ENCODE measurements around the gene LSM14B.
A peak's percentile ranks its signal among the peaks of the same experiment; 100 is the strongest.
"Not testable (repeated sequence)": the region's sequence is repeated elsewhere in the genome, so short reads cannot be mapped to it uniquely, and the experiment has no call there.

Gene LSM14B

DNA sequence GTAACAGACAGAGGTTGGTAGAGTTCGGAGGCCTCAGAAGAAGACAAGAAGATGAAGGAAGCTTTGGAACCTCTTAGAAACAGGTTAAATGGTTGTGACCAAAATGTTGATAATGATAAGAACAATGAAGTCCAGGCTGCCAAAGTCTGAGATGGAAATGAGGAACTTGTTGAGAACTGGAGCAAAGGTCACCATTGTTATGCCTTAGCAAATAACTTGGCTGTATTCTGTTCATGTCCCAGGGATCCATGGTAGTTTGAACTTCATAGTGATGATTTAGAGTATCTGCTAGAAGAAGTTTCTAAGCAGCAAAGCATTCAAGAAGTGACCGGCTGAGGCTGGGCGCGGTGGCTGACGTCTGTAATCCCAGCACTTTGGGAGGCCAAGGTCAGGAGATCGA, 11.1 kb upstream of the LSM14B start:
- Histone ChIP-seq H3K27ac (ENCODE audit: insufficient read depth in 1 of 2, low read depth in 1 of 2, low read length in 2 of 2, poor library complexity in 1 of 2, severe bottlenecking in 2 of 2) (no peak overlapping the region), H3K4me1 (ENCODE audit: control extremely low read depth in 1 of 4, control insufficient read depth in 4 of 4, insufficient read depth in 4 of 4, low read length in 3 of 4) (no peaks in the 10 kb centered on the region), H3K36me3 (ENCODE audit: control insufficient read depth in 4 of 4, insufficient read depth in 4 of 4, low read length in 3 of 4) (no peaks in the 10 kb centered on the region), H3K4me3 (ENCODE audit: control insufficient read depth in 1 of 7, extremely low read depth in 1 of 7, insufficient read depth in 4 of 7, low read depth in 2 of 7, low read length in 6 of 7) (no peak overlapping the region), H3K9me3 (ENCODE audit: control extremely low read depth in 1 of 5, control insufficient read depth in 4 of 5, insufficient read depth in 2 of 5, low read depth in 1 of 5, low read length in 4 of 5) (peaks cover 2 to 62% (median 30%) of the 10 kb centered on the region in 5 experiments), H3K27me3 (replicated peaks in 2 of 5; ENCODE audit: control insufficient read depth in 4 of 5, insufficient read depth in 5 of 5, low read length in 4 of 5) (peaks cover 0 to 3% (median 0%) of the 10 kb centered on the region in 5 experiments)
- 97% methylated on average over 5 of the region's 6 CpGs for WGBS (ENCODE audit: insufficient coverage)
- ChIA-PET CTCF (interaction anchor here (1.2 kb wide), 1 partner anchor 10 kb away, joined by 3 read pairs; no protein-coding TSS in a partner anchor), POLR2A (no interaction called here)
- DNase-seq: peak in 2 of 3 donors; percentile 22 to 52

DNA sequence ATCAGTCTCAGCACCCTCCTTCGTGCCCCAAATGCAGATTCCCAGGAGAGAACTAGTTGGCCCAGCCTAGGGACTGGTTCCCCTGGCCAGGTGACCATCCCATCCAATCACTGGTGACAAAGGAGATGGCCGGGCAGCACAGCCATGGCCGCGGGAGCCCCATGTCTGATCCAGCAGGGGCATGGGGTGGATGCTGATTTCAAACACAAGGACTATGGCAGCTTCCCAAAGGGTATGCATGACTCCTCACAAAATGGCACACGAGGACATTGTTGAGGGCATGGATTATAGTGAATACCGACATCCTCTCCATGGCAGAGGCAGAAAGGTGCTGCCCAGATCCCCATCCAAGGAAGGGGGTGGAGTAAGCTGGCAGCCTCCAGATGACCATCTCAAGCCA, 9.9 kb upstream of the LSM14B start:
- H3K4me1 ChIP-seq (ENCODE audit: control extremely low read depth in 1 of 4, control insufficient read depth in 4 of 4, insufficient read depth in 4 of 4, low read length in 3 of 4): peaks cover 0 to 9% (median 7%) of the 10 kb centered on the region in 4 experiments
- POLR2A ChIA-PET: no interaction called here
- CTCF ChIA-PET: interaction anchor here (1.2 to 1.4 kb wide), 3 partner anchors 9 to 11 kb away, joined by 3 to 7 read pairs (median 6); no protein-coding TSS in a partner anchor
- no peak for DNase-seq
- no peak overlapping the region for H3K4me3 ChIP-seq (ENCODE audit: control insufficient read depth in 1 of 7, extremely low read depth in 1 of 7, insufficient read depth in 4 of 7, low read depth in 2 of 7, low read length in 6 of 7)
- peaks cover 0 to 3% (median 0%) of the 10 kb centered on the region in 5 experiments for H3K27me3 ChIP-seq (replicated peaks in 2 of 5; ENCODE audit: control insufficient read depth in 4 of 5, insufficient read depth in 5 of 5, low read length in 4 of 5)
- peaks cover 2 to 55% (median 22%) of the 10 kb centered on the region in 5 experiments for H3K9me3 ChIP-seq (ENCODE audit: control extremely low read depth in 1 of 5, control insufficient read depth in 4 of 5, insufficient read depth in 2 of 5, low read depth in 1 of 5, low read length in 4 of 5)
- no peaks in the 10 kb centered on the region for H3K36me3 ChIP-seq (ENCODE audit: control insufficient read depth in 4 of 4, insufficient read depth in 4 of 4, low read length in 3 of 4)
- 96% methylated on average over 6 of the region's 6 CpGs for WGBS (ENCODE audit: insufficient coverage)
- no peak overlapping the region for H3K27ac ChIP-seq (ENCODE audit: insufficient read depth in 1 of 2, low read depth in 1 of 2, low read length in 2 of 2, poor library complexity in 1 of 2, severe bottlenecking in 2 of 2)

DNA sequence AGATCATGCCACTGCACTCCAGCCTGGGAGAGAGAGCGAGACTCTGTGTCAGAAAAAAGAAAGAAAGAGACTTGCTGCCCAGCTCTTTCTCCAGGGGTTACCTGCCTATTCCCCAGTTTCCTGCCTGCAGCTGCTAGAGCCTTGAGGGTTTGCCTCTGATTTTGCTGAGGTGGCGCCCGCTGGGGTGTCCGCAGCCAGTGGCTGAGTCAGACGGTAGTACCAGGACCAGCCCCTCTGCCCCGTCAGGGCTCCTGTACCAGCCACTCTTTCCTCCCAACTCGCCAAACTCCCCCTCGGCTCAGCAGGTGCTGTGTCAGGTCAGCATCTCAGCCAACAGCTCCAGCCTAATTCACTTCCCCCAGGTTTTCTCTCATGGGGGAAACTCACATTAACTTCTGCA, 7.4 kb upstream of the LSM14B start:
- 52% methylated on average over 8 of the region's 8 CpGs for WGBS (ENCODE audit: insufficient coverage)
- CTCF ChIA-PET: interaction anchor here (1.3 kb wide), 1 partner anchor 12 kb away, joined by 3 read pairs; no protein-coding TSS in a partner anchor
- Histone ChIP-seq H3K4me1 (ENCODE audit: control extremely low read depth in 1 of 4, control insufficient read depth in 4 of 4, insufficient read depth in 4 of 4, low read length in 3 of 4) (peaks cover 0 to 32% (median 19%) of the 10 kb centered on the region in 4 experiments), H3K27me3 (replicated peaks in 2 of 5; ENCODE audit: control insufficient read depth in 4 of 5, insufficient read depth in 5 of 5, low read length in 4 of 5) (peaks cover 0 to 3% (median 0%) of the 10 kb centered on the region in 5 experiments), H3K4me3 (ENCODE audit: control insufficient read depth in 1 of 7, extremely low read depth in 1 of 7, insufficient read depth in 4 of 7, low read depth in 2 of 7, low read length in 6 of 7) (no peak overlapping the region), H3K36me3 (ENCODE audit: control insufficient read depth in 4 of 4, insufficient read depth in 4 of 4, low read length in 3 of 4) (no peaks in the 10 kb centered on the region), H3K27ac (ENCODE audit: insufficient read depth in 1 of 2, low read depth in 1 of 2, low read length in 2 of 2, poor library complexity in 1 of 2, severe bottlenecking in 2 of 2) (no peak overlapping the region), H3K9me3 (ENCODE audit: control extremely low read depth in 1 of 5, control insufficient read depth in 4 of 5, insufficient read depth in 2 of 5, low read depth in 1 of 5, low read length in 4 of 5) (peaks cover 0 to 36% (median 12%) of the 10 kb centered on the region in 5 experiments)
- DNase-seq: no peak
- POLR2A ChIA-PET: no interaction called here

DNA sequence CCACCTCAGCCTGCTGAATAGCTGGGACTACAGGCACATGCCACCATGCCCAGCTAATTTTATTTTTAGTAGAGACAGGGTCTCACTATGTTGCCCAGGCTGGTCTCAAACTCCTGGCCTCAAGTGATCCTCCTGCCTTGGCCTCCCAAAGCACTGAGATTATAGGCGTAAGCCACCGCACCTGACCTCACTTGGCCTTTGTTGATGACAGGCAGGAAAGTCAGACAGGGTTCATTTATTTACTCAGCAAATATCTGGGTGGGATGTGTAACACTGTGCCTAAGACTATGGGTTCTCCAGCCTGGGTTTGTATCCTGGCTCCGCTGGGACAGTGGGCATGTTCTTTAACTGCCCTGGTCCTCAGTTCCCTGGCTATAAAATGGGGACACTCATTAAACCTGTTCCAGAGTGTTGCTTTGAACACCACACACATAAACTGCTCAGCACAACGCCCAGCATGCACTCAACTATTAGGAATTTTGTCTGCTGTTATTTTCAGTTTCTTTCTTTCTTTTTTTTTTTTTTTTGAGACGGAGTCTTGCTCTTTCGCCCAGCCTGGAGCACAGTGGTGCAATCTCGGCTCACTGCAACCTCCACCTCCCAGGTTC, 6.4 kb upstream of the LSM14B start:
- H3K27ac ChIP-seq (ENCODE audit: insufficient read depth in 1 of 2, low read depth in 1 of 2, low read length in 2 of 2, poor library complexity in 1 of 2, severe bottlenecking in 2 of 2); DNase-seq; H3K4me3 ChIP-seq (ENCODE audit: control insufficient read depth in 1 of 7, extremely low read depth in 1 of 7, insufficient read depth in 4 of 7, low read depth in 2 of 7, low read length in 6 of 7); H3K36me3 ChIP-seq (ENCODE audit: control insufficient read depth in 4 of 4, insufficient read depth in 4 of 4, low read length in 3 of 4); POLR2A ChIA-PET; H3K27me3 ChIP-seq (replicated peaks in 2 of 5; ENCODE audit: control insufficient read depth in 4 of 5, insufficient read depth in 5 of 5, low read length in 4 of 5): not testable (repeated sequence)
- Histone ChIP-seq H3K4me1 (ENCODE audit: control extremely low read depth in 1 of 4, control insufficient read depth in 4 of 4, insufficient read depth in 4 of 4, low read length in 3 of 4) (peaks cover 0 to 41% (median 20%) of the 10 kb centered on the region in 4 experiments), H3K9me3 (ENCODE audit: control extremely low read depth in 1 of 5, control insufficient read depth in 4 of 5, insufficient read depth in 2 of 5, low read depth in 1 of 5, low read length in 4 of 5) (peaks cover 0 to 29% (median 8%) of the 10 kb centered on the region in 5 experiments)
- CTCF ChIA-PET: interaction anchor here (0.9 kb wide), 1 partner anchor 90 kb away, joined by 3 read pairs; no protein-coding TSS in a partner anchor
- WGBS (ENCODE audit: insufficient coverage): 90% methylated on average over 2 of the region's 7 CpGs

DNA sequence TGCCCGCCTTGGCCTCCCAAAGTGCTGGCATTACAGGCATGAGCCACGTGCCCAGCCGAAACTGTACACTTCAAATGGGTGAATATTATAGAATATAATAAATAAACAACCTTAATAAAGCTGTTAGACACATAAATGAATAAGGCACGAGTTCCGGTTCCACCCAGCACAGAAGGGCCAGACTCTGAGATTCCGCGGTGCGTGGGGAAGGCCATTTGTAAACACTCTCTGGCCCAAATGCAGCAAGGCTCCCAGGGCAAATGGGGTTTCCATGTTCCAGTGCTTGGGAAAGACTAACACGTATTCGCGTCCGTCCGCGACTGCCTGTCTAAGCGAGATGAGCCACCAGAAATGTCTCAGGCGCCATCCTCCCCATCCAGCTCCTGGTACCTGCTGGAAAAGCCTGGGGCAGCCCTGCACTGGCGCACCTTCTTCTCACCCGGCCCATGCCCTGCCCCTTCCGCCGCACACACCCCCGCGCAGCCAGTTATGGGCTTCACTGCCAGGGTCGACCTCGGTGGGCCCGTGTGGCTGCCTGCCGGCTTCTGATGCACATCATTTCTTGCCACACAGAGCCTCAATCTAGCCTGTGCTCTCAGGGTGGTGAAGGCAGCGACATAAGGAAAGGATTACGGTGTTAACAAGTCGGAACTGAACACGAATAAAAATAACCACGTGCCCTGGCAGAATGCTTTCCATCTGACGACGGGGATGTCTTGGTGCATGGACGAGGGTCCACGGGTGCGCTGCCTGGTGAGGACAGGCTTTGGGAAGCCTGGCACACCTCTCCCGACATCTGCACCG, 5.5 kb upstream of the LSM14B start:
- no peak overlapping the region for H3K4me3 ChIP-seq (ENCODE audit: control insufficient read depth in 1 of 7, extremely low read depth in 1 of 7, insufficient read depth in 4 of 7, low read depth in 2 of 7, low read length in 6 of 7)
- peaks cover 0 to 3% (median 0%) of the 10 kb centered on the region in 5 experiments for H3K27me3 ChIP-seq (replicated peaks in 2 of 5; ENCODE audit: control insufficient read depth in 4 of 5, insufficient read depth in 5 of 5, low read length in 4 of 5)
- H3K36me3 ChIP-seq (ENCODE audit: control insufficient read depth in 4 of 4, insufficient read depth in 4 of 4, low read length in 3 of 4): no peaks in the 10 kb centered on the region
- peaks cover 0 to 48% (median 23%) of the 10 kb centered on the region in 4 experiments for H3K4me1 ChIP-seq (ENCODE audit: control extremely low read depth in 1 of 4, control insufficient read depth in 4 of 4, insufficient read depth in 4 of 4, low read length in 3 of 4)
- 93% methylated on average over 34 of the region's 38 CpGs for WGBS (ENCODE audit: insufficient coverage)
- no peak for DNase-seq
- ChIA-PET CTCF (no interaction called here), POLR2A (no interaction called here)
- H3K27ac ChIP-seq (ENCODE audit: insufficient read depth in 1 of 2, low read depth in 1 of 2, low read length in 2 of 2, poor library complexity in 1 of 2, severe bottlenecking in 2 of 2): no peak overlapping the region
- peaks cover 0 to 26% (median 8%) of the 10 kb centered on the region in 5 experiments for H3K9me3 ChIP-seq (ENCODE audit: control extremely low read depth in 1 of 5, control insufficient read depth in 4 of 5, insufficient read depth in 2 of 5, low read depth in 1 of 5, low read length in 4 of 5)

DNA sequence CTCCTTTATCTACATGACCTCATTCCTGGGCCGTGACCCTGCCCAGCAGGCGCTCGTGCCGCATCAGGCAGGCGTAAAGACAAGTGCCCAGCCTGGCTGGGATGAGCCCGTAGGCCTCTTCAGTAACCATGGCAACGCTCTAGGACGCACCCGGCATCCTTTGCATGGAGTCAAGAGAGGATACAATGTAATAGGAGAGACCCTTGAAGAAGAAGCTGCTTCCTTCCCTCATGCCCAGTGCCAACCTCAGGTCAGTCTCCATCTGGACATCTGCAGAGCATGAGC, 5.0 kb upstream of the LSM14B start:
- H3K36me3 ChIP-seq (ENCODE audit: control insufficient read depth in 4 of 4, insufficient read depth in 4 of 4, low read length in 3 of 4): no peaks in the 10 kb centered on the region
- peak in 1 of 3 donors; percentile 16 for DNase-seq
- peak overlapping the region in 2 of 7 experiments; percentile 25 to 26 for H3K4me3 ChIP-seq (ENCODE audit: control insufficient read depth in 1 of 7, extremely low read depth in 1 of 7, insufficient read depth in 4 of 7, low read depth in 2 of 7, low read length in 6 of 7)
- H3K4me1 ChIP-seq (ENCODE audit: control extremely low read depth in 1 of 4, control insufficient read depth in 4 of 4, insufficient read depth in 4 of 4, low read length in 3 of 4): peaks cover 0 to 48% (median 23%) of the 10 kb centered on the region in 4 experiments
- 82% methylated on average over 8 of the region's 9 CpGs for WGBS (ENCODE audit: insufficient coverage)
- peaks cover 0 to 23% (median 7%) of the 10 kb centered on the region in 5 experiments for H3K9me3 ChIP-seq (ENCODE audit: control extremely low read depth in 1 of 5, control insufficient read depth in 4 of 5, insufficient read depth in 2 of 5, low read depth in 1 of 5, low read length in 4 of 5)
- ChIA-PET POLR2A (no interaction called here), CTCF (no interaction called here)
- H3K27me3 ChIP-seq (replicated peaks in 2 of 5; ENCODE audit: control insufficient read depth in 4 of 5, insufficient read depth in 5 of 5, low read length in 4 of 5): peaks cover 0 to 3% (median 0%) of the 10 kb centered on the region in 5 experiments
- H3K27ac ChIP-seq (ENCODE audit: insufficient read depth in 1 of 2, low read depth in 1 of 2, low read length in 2 of 2, poor library complexity in 1 of 2, severe bottlenecking in 2 of 2): no peak overlapping the region

DNA sequence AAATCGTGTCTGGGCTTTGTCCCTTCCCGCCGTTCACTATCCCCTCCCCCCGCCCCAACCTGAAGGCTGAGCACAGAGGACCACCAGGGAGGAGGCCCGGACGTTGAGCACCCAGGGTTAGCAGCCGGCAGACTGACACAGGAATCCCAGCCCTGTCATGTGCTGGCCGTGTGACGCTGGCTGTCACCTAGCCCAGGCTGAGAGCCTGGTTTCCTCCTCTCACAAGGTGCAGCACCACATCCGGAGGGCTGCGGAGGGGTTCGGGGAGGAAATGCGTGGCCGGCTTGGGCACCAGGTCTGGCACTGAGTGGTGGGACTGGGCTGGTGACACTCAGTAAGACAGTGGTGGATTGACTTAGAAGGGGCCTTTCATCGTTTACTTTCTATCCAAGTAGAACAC, 4.6 kb upstream of the LSM14B start:
- POLR2A ChIA-PET: no interaction called here
- Histone ChIP-seq H3K27ac (ENCODE audit: insufficient read depth in 1 of 2, low read depth in 1 of 2, low read length in 2 of 2, poor library complexity in 1 of 2, severe bottlenecking in 2 of 2) (no peak overlapping the region), H3K4me3 (ENCODE audit: control insufficient read depth in 1 of 7, extremely low read depth in 1 of 7, insufficient read depth in 4 of 7, low read depth in 2 of 7, low read length in 6 of 7) (peak overlapping the region in 2 of 7 experiments; percentile 25 to 26), H3K27me3 (replicated peaks in 2 of 5; ENCODE audit: control insufficient read depth in 4 of 5, insufficient read depth in 5 of 5, low read length in 4 of 5) (peaks cover 0 to 3% (median 0%) of the 10 kb centered on the region in 5 experiments), H3K36me3 (ENCODE audit: control insufficient read depth in 4 of 4, insufficient read depth in 4 of 4, low read length in 3 of 4) (no peaks in the 10 kb centered on the region), H3K4me1 (ENCODE audit: control extremely low read depth in 1 of 4, control insufficient read depth in 4 of 4, insufficient read depth in 4 of 4, low read length in 3 of 4) (peaks cover 0 to 48% (median 23%) of the 10 kb centered on the region in 4 experiments), H3K9me3 (ENCODE audit: control extremely low read depth in 1 of 5, control insufficient read depth in 4 of 5, insufficient read depth in 2 of 5, low read depth in 1 of 5, low read length in 4 of 5) (peaks cover 0 to 19% (median 3%) of the 10 kb centered on the region in 5 experiments)
- peak; percentile 60 to 91 (median 88) for DNase-seq
- WGBS (ENCODE audit: insufficient coverage): 25% methylated on average over 9 of the region's 15 CpGs
- CTCF ChIA-PET: interaction anchor here (1.5 kb wide), 1 partner anchor 51 kb away, joined by 4 read pairs; no protein-coding TSS in a partner anchor

All from common myeloid progenitor, CD34-positive (primary cell).